Activated naive CD4-positive, alpha-beta T cell treated with anti-CD3 and anti-CD28 coated beads, Interleukin-2, amount 50 U/mL, for 72 hours (primary cell): ENCODE measurements around the gene WDFY2. TPM values are rescaled to one million over a fixed set of nuclear protein-coding genes. Genes with fewer than 3 reads are reported as not detected.

Source experiments
- ATAC-seq, 2 donors: fragments of 150-1000 bp; cut with Tn5 transposase; 2 replicates each; pipeline ENCODE4 v1.10.0; 2021; ENCODE audit warnings: mild to moderate bottlenecking in 2 of 2, moderate library complexity in 2 of 2
- DNase-seq, 2 donors: peaks; one replicate each; pipeline ENCODE4 v3.0.0; 2021 to 2022; ENCODE audit warnings: low spot score in 2 of 2
- H3K27ac Mint-ChIP-seq, 2 donors: one replicate each; pipeline ENCODE4 v1.8.0; 2022; ENCODE audit warnings: mild to moderate bottlenecking in 2 of 2, mixed read lengths in 2 of 2
- H3K36me3 Mint-ChIP-seq, 2 donors: one replicate each; pipeline ENCODE4 v1.8.0; 2022; ENCODE audit warnings: mixed read lengths in 2 of 2
- H3K9me3 Mint-ChIP-seq, 2 donors: one replicate each; pipeline ENCODE4 v1.8.0; 2022; ENCODE audit warnings: mixed read lengths in 2 of 2
- total RNA-seq, 2 donors: library from RNA; stranded (reverse); gene quantifications; one replicate each; pipeline ENCODE4 v1.2.3, GENCODE V29; 2022

WDFY2 gene
- total RNA-seq, 2 donors from 2014 or later = 16.4 to 17.5 TPM

GRCh38 chr13:51785712-51786424 is 201.6 kb downstream of the WDFY2 start:
- ATAC-seq (peak; percentile 59 to 65), DNase-seq (no peak)
- Mint-ChIP-seq H3K27ac (no peak overlapping the region), H3K9me3 (no peaks in the 10 kb centered on the region), H3K36me3 (no peaks in the 10 kb centered on the region)

- Mint-ChIP-seq H3K9me3 (no peaks in the 10 kb centered on the region), H3K36me3 (no peaks in the 10 kb centered on the region), H3K27ac (no peak overlapping the region)
- no peak for ATAC-seq
- DNase-seq = no peak
Observed at GRCh38 chr13:51786425-51787265, 202.4 kb downstream of the WDFY2 start.

GRCh38 chr13:51793570-51794271 is 209.5 kb downstream of the WDFY2 start:
- ATAC-seq (peak; percentile 90 to 91), DNase-seq (peak in 1 of 2 donors; percentile 45)
- Mint-ChIP-seq H3K9me3 (peaks cover 0 to 6% of the 10 kb centered on the region in 2 donors), H3K27ac (peak overlapping the region; percentile 75 to 94), H3K36me3 (peaks cover 8 to 17% of the 10 kb centered on the region in 2 donors)

GRCh38 chr13:51794964-51795363 is 210.7 kb downstream of the WDFY2 start:
- DNase-seq (no peak), ATAC-seq (no peak)
- peaks cover 0 to 6% of the 10 kb centered on the region in 2 donors for H3K9me3 Mint-ChIP-seq
- no peak overlapping the region for H3K27ac Mint-ChIP-seq
- H3K36me3 Mint-ChIP-seq = peaks cover 8 to 17% of the 10 kb centered on the region in 2 donors

GRCh38 chr13:51795419-51795818 is 211.2 kb downstream of the WDFY2 start:
- no peak for DNase-seq
- H3K27ac Mint-ChIP-seq = no peak overlapping the region
- H3K36me3 Mint-ChIP-seq = peaks cover 8 to 17% of the 10 kb centered on the region in 2 donors
- peaks cover 0 to 6% of the 10 kb centered on the region in 2 donors for H3K9me3 Mint-ChIP-seq
- ATAC-seq = no peak

- ATAC-seq = no peak
- H3K9me3 Mint-ChIP-seq = peaks cover 0 to 6% of the 10 kb centered on the region in 2 donors
- no peak for DNase-seq
Observed at GRCh38 chr13:51796546-51796945, 212.3 kb downstream of the WDFY2 start.

GRCh38 chr13:51797664-51798488 is 213.6 kb downstream of the WDFY2 start:
- DNase-seq (peak in 1 of 2 donors; percentile 59), ATAC-seq (peak; percentile 26 to 50)
- Mint-ChIP-seq H3K27ac (no peak overlapping the region), H3K9me3 (peaks cover 0 to 2% of the 10 kb centered on the region in 2 donors), H3K36me3 (peaks cover 4 to 12% of the 10 kb centered on the region in 2 donors)

More at GRCh38 chr13:51796546-51796945, 212.3 kb downstream of the WDFY2 start:
- H3K27ac Mint-ChIP-seq = no peak overlapping the region
- H3K36me3 Mint-ChIP-seq = peaks cover 8 to 17% of the 10 kb centered on the region in 2 donors

GRCh38 chr13:51799261-51799660 is 215.0 kb downstream of the WDFY2 start:
- Mint-ChIP-seq H3K9me3 (no peaks in the 10 kb centered on the region), H3K27ac (no peak overlapping the region), H3K36me3 (peaks cover 0 to under 1% of the 10 kb centered on the region in 2 donors)
- no peak for ATAC-seq
- no peak for DNase-seq

- Mint-ChIP-seq H3K27ac (no peak overlapping the region), H3K9me3 (no peaks in the 10 kb centered on the region)
- DNase-seq = no peak
Observed at GRCh38 chr13:51800486-51800885, 216.2 kb downstream of the WDFY2 start.

GRCh38 chr13:51801631-51802099 is 217.4 kb downstream of the WDFY2 start:
- H3K9me3 Mint-ChIP-seq = no peaks in the 10 kb centered on the region
- H3K27ac Mint-ChIP-seq = peak overlapping the region; percentile 93 to 99
- peaks cover 0 to 5% of the 10 kb centered on the region in 2 donors for H3K36me3 Mint-ChIP-seq
- DNase-seq = no peak
- ATAC-seq = no peak

More at GRCh38 chr13:51800486-51800885, 216.2 kb downstream of the WDFY2 start:
- H3K36me3 Mint-ChIP-seq = peaks cover 0 to 5% of the 10 kb centered on the region in 2 donors
- ATAC-seq = no peak

- DNase-seq (no peak), ATAC-seq (no peak)
- H3K27ac Mint-ChIP-seq = peak overlapping the region; percentile 93 to 99
- no peaks in the 10 kb centered on the region for H3K9me3 Mint-ChIP-seq
- peaks cover 0 to 5% of the 10 kb centered on the region in 2 donors for H3K36me3 Mint-ChIP-seq
Observed at GRCh38 chr13:51802631-51803418, 218.6 kb downstream of the WDFY2 start.

- DNase-seq (peak; percentile 82 to 87), ATAC-seq (peak; percentile 69 to 85)
- no peaks in the 10 kb centered on the region for H3K9me3 Mint-ChIP-seq
- H3K27ac Mint-ChIP-seq = peak within 1 kb of the TSS; percentile 98 to 99
- peaks cover 0 to 5% of the 10 kb centered on the region in 2 donors for H3K36me3 Mint-ChIP-seq
Observed at GRCh38 chr13:51803422-51804294, 219.4 kb downstream of the WDFY2 start, which contains the start of gene DHRS12. Gene DHRS12, minus strand, starts transcription at chr13:51804163. Its CDS starts 4,504 bp downstream, at chr13:51799659.

- H3K9me3 Mint-ChIP-seq = peaks cover 0 to 4% of the 10 kb centered on the region in 2 donors
- H3K27ac Mint-ChIP-seq = peak overlapping the region; percentile 98 to 99
- peak in 1 of 2 donors; percentile 76 for DNase-seq
- peaks cover 0 to 8% of the 10 kb centered on the region in 2 donors for H3K36me3 Mint-ChIP-seq
- ATAC-seq = peak; percentile 9 to 59
Observed at GRCh38 chr13:51804295-51805172, 220.3 kb downstream of the WDFY2 start.
